ENCODE results near the gene PIGQ. TPM values are rescaled to one million over a fixed set of nuclear protein-coding genes. Genes with fewer than 3 reads are reported as not detected.

Gene PIGQ
- total RNA-seq, 4 donors from 2014 or later = 30.4 to 42.4 (median 36.8) TPM

- 87% methylated on average over 3 of the region's 32 CpGs; no CpG with 5 or more reads in 1 of the 2 donors for WGBS, 2 donors (ENCODE audit: low coverage in 1 of 2)
- H3K9me3 ChIP-seq = no peaks in the 10 kb centered on the region
- H3K36me3 ChIP-seq = peaks cover 0 to 32% of the 10 kb centered on the region in 2 donors
- H3K27ac ChIP-seq = no peak overlapping the region
- TF ChIP-seq EP300 (IDR thresholded peaks at IDR 0.05) (no peak), POLR2A (IDR thresholded peaks at IDR 0.05) (no peak), CTCF (IDR thresholded peaks at IDR 0.05) (no peak), POLR2AphosphoS5 (IDR thresholded peaks at IDR 0.05) (no peak)
- no peak for ATAC-seq
- peaks cover 0 to 21% (median 5%) of the 10 kb centered on the region in 3 donors for H3K4me1 ChIP-seq
- peaks cover 33% of the 10 kb centered on the region for H3K27me3 ChIP-seq
- H3K4me3 ChIP-seq = no peak overlapping the region
Measured at GRCh38 chr16:555528-556473, 14.0 kb upstream of the PIGQ start.

GRCh38 chr16:556474-557173 is 13.1 kb upstream of the PIGQ start:
- TF ChIP-seq POLR2AphosphoS5 (IDR thresholded peaks at IDR 0.05) (no peak), POLR2A (IDR thresholded peaks at IDR 0.05) (no peak), CTCF (IDR thresholded peaks at IDR 0.05) (no peak)
- H3K4me3 ChIP-seq = no peak overlapping the region
- H3K36me3 ChIP-seq = peaks cover 0 to 26% of the 10 kb centered on the region in 2 donors
- peaks cover 41% of the 10 kb centered on the region for H3K27me3 ChIP-seq
- H3K4me1 ChIP-seq = peaks cover 0 to 23% (median 5%) of the 10 kb centered on the region in 3 donors
- no peaks in the 10 kb centered on the region for H3K9me3 ChIP-seq
- ATAC-seq = no peak
- H3K27ac ChIP-seq = no peak overlapping the region
- WGBS, 2 donors (ENCODE audit: low coverage in 1 of 2) = 92% methylated on average over 2 of the region's 32 CpGs; no CpG with 5 or more reads in 1 of the 2 donors

GRCh38 chr16:557463-558297 is 12.1 kb upstream of the PIGQ start:
- 60% methylated on average over 3 of the region's 23 CpGs; no CpG with 5 or more reads in 1 of the 2 donors for WGBS, 2 donors (ENCODE audit: low coverage in 1 of 2)
- no peak overlapping the region for H3K4me3 ChIP-seq
- ATAC-seq = no peak
- TF ChIP-seq EP300 (IDR thresholded peaks at IDR 0.05) (no peak), POLR2AphosphoS5 (IDR thresholded peaks at IDR 0.05) (no peak), POLR2A (IDR thresholded peaks at IDR 0.05) (no peak), CTCF (IDR thresholded peaks at IDR 0.05) (no peak)
- H3K36me3 ChIP-seq = peaks cover 0 to 15% of the 10 kb centered on the region in 2 donors
- no peak overlapping the region for H3K27ac ChIP-seq
- no peaks in the 10 kb centered on the region for H3K9me3 ChIP-seq
- H3K4me1 ChIP-seq = peaks cover 0 to 23% (median 5%) of the 10 kb centered on the region in 3 donors
- peaks cover 48% of the 10 kb centered on the region for H3K27me3 ChIP-seq

GRCh38 chr16:558298-559020 is 11.3 kb upstream of the PIGQ start:
- ATAC-seq = no peak
- TF ChIP-seq POLR2A (IDR thresholded peaks at IDR 0.05) (no peak), POLR2AphosphoS5 (IDR thresholded peaks at IDR 0.05) (no peak), CTCF (IDR thresholded peaks at IDR 0.05) (no peak), EP300 (IDR thresholded peaks at IDR 0.05) (no peak)
- Histone ChIP-seq H3K36me3 (peaks cover 0 to 7% of the 10 kb centered on the region in 2 donors), H3K4me1 (peaks cover 0 to 23% (median 5%) of the 10 kb centered on the region in 3 donors), H3K4me3 (no peak overlapping the region), H3K9me3 (no peaks in the 10 kb centered on the region), H3K27ac (no peak overlapping the region), H3K27me3 (peaks cover 56% of the 10 kb centered on the region)
- 40% methylated on average over 4 of the region's 22 CpGs; no CpG with 5 or more reads in 1 of the 2 donors for WGBS, 2 donors (ENCODE audit: low coverage in 1 of 2)
